Measurements from ENCODE around the gene SPATA1. TPM values are rescaled to one million over a fixed set of nuclear protein-coding genes. Genes with fewer than 3 reads are reported as not detected.
A peak's percentile ranks its signal among the peaks of the same experiment; 100 is the strongest.

SPATA1 gene
- total RNA-seq, 1 donor from 2014 or later = 0.23 TPM

DNA sequence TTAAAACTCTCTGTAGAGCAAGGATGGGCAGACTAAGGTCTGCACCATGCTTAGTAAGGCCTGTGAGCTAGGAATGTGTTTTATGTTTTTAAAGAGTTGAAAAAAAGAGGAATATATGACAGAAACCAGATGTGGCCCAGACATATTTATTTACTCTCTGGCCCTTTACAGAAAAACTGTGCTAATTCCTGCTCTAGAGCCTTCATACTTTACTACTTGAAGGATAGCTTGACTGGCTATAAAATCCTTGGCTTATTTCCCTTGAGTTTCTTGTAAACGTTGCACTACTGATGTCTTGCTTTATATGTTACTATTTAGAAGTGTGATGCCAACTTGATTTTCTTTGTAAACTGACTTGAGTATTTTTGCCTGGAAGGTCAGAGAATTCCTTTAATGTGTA, 34.6 kb downstream of the SPATA1 start:
- TF ChIP-seq, protein P1, sequence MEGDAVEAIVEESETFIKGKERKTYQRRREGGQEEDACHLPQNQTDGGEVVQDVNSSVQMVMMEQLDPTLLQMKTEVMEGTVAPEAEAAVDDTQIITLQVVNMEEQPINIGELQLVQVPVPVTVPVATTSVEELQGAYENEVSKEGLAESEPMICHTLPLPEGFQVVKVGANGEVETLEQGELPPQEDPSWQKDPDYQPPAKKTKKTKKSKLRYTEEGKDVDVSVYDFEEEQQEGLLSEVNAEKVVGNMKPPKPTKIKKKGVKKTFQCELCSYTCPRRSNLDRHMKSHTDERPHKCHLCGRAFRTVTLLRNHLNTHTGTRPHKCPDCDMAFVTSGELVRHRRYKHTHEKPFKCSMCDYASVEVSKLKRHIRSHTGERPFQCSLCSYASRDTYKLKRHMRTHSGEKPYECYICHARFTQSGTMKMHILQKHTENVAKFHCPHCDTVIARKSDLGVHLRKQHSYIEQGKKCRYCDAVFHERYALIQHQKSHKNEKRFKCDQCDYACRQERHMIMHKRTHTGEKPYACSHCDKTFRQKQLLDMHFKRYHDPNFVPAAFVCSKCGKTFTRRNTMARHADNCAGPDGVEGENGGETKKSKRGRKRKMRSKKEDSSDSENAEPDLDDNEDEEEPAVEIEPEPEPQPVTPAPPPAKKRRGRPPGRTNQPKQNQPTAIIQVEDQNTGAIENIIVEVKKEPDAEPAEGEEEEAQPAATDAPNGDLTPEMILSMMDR (conservative IDR thresholded peaks at IDR 0.05; ENCODE audit: low read depth, low read length) = no peak
- no peak overlapping the region for H3K4me3 ChIP-seq (ENCODE audit: low read depth, low read length)
- DNase-seq (ENCODE audit: low read depth) = no peak

DNA sequence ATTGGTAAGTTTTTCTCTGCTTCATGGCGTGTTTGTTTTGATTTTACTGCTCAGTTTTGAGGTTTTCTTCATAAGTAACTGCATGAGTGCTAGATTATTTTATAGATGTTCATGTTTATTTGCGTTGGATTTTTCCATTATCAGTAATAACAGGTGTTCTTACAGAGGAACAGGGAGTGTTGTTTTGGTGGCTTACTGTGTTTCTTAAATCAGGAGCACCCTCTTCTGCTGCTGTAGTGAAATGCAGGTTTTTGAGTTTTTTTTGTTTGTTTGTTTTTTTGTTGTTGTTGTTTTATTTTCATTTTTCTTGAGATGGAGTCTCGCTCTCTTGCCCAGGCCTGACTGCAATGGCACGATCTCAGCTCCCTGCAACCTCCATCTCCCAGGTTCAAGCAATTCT, 35.5 kb downstream of the SPATA1 start:
- TF ChIP-seq, protein P1 (conservative IDR thresholded peaks at IDR 0.05; ENCODE audit: low read depth, low read length) = peak; percentile 33
- no peak overlapping the region for H3K4me3 ChIP-seq (ENCODE audit: low read depth, low read length)
- DNase-seq (ENCODE audit: low read depth) = no peak

DNA sequence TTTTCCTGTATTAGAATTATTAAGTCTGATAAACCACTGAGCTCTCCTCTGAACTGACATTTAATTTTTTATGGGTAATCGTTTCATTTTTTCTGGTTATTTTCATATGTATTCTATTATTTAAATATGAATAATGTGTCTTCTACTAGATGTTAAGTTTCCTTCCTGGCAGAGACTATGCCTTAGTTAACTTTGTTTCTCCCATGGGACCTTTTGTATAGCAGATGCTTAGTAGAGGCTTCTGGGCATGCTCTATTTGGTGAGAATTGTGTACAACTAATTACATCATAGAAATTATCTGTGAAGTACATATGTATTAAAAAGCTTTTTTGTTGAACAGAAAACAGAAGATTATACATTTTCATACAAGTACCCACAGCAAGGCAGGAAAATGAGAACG, 44.6 kb downstream of the SPATA1 start:
- no peak overlapping the region for H3K4me3 ChIP-seq (ENCODE audit: low read depth, low read length)
- DNase-seq (ENCODE audit: low read depth) = no peak
- TF ChIP-seq, protein P1 (conservative IDR thresholded peaks at IDR 0.05; ENCODE audit: low read depth, low read length) = no peak

DNA sequence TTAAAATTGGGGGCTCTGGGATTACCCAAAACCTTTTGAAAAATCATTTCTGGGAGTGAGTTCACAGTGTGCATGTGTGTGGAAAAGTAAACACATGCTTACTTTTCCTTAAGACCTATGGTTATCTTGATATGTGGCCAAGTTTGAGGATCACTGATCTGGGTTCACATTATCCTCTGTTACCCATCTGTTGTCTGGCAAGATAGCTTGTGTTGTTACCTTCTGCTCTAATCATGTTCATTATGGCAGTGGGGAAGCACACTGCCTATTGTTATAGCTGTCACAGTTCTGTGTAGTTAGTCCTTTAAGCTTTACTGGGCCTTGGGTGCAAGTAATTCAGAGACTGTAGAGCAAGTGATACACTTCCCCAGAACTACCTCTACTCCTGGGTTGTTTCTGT, 63.0 kb downstream of the SPATA1 start:
- no peak for DNase-seq (ENCODE audit: low read depth)
- no peak overlapping the region for H3K4me3 ChIP-seq (ENCODE audit: low read depth, low read length)
- TF ChIP-seq, protein P1 (conservative IDR thresholded peaks at IDR 0.05; ENCODE audit: low read depth, low read length) = no peak

DNA sequence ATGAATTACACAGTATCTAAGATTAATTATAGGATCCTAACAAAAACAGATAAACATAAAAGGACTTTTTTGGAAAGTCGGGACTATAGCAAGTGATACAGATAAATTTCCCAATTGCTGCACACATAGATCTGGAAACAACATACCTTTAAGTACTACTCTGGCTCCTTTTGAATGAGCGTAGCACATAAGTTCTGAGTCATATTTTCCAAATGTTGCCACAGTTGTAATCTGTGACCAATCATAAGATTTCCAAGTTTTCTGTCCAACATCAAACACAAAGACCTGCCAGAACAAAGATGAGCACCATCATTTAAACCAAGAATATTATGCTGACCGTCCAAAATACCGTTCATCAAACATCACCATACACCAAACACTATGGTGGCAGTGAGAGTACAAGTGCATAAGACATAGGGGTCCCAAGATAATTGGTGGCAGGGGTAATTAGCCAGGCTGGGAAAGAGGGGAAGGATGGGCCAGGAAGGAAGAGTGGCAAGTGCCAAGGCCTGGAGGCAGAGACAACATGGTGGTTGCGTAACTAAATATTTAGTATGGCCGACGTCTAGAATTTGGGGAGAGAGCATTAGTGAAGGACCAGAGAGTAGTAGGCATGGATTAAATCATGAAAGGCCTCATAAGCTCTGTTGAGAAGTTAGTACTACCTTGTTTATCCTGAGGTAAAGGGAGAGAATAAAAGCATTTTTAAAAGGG, 64.4 kb downstream of the SPATA1 start:
- DNase-seq (ENCODE audit: low read depth) = no peak
- TF ChIP-seq, protein P1 (conservative IDR thresholded peaks at IDR 0.05; ENCODE audit: low read depth, low read length) = no peak

DNA sequence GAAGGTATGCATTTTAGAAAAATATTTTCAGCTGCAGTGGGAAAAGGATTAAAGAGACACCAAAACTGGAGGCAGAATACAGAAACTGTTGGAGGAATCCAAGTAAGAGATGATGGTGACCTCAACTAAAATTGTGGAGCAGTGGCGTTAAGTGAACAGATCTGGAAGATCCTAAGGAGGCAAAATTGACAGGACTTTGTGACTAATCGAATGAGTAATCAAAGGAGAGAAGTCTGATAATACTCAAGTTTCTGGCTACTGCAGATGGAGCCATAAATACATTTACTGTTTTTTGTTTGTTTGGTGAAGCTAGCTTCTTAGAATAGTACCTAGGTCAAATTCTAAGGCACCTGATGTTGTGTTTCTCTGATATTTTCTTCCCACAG, 65.0 kb downstream of the SPATA1 start:
- DNase-seq (ENCODE audit: low read depth) = no peak
- TF ChIP-seq, protein P1 (conservative IDR thresholded peaks at IDR 0.05; ENCODE audit: low read depth, low read length) = no peak
- H3K4me3 ChIP-seq (ENCODE audit: low read depth, low read length) = no peak overlapping the region

More for the DNA sequence above, 64.4 kb downstream of the SPATA1 start:
- H3K4me3 ChIP-seq (ENCODE audit: low read depth, low read length) = no peak overlapping the region

DNA sequence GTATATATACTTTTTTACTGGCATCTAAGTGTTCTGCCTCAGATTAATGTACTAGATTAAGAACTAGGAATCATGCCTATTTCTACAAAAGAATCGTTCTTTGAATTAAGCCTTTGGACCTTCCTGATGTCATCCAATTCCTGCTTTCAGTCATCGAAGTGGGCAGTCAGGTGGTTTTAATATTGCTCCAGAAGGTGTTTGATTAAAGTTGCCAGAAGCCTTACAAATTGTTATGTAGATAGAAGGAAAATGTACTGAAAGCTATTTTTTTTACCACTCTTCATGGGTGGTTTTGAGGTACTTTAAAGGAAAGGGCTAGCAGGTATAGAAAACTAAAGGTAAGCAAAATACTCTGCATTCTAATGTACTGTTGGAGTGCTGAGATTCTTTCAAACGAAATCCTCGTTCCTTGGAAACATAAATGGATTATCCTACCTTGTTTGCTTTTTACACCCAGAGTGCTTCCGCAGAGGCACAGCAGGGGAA, 67.3 kb downstream of the SPATA1 start:
- H3K4me3 ChIP-seq (ENCODE audit: low read depth, low read length) = peak overlapping the region; percentile 64
- peak; percentile 20 for DNase-seq (ENCODE audit: low read depth)
- TF ChIP-seq, protein P1 (conservative IDR thresholded peaks at IDR 0.05; ENCODE audit: low read depth, low read length) = no peak
